Common myeloid progenitor, CD34-positive (primary cell): ENCODE measurements around the gene DISP3.

Experiments
- CTCF ChIA-PET: fragments of 350-600 bp; sonication (Branson Sonifier 250); formaldehyde crosslinking; loops from one replicate; lab custom pipeline; 2021; ENCODE audit warnings: antibody characterized with exemption; lab: Charles Lee
- POLR2A ChIA-PET: fragments of 350-600 bp; sonication (Branson Sonifier 250); formaldehyde crosslinking; loops from one replicate; lab custom pipeline; 2021; ENCODE audit warnings: antibody characterized with exemption; lab: Charles Lee
- DNase-seq, 3 donors: peaks; one replicate each; pipeline versions ENCODE4 v3.0.0 to v3.0.0-alpha.2; 2013
- H3K27ac ChIP-seq, 2 experiments: 1 replicate in 1 of 2; 2 replicates in 1 of 2; pipeline ENCODE4 v1.7.0; 2013; ENCODE audit warnings: inconsistent platforms in 2 of 2, low read length in 2 of 2, mild to moderate bottlenecking in 2 of 2, low read depth in 1 of 2, moderate library complexity in 1 of 2; ENCODE audit not compliant: severe bottlenecking in 2 of 2, insufficient read depth in 1 of 2, poor library complexity in 1 of 2
- H3K27me3 ChIP-seq, 5 experiments: replicated peaks in 2 of 5; 1 replicate in 3 of 5; 2 replicates in 2 of 5; pipeline versions ENCODE4 v1.6.1 to v1.7.0; 2013; ENCODE audit warnings: low read length in 4 of 5, mild to moderate bottlenecking in 2 of 5, moderate library complexity in 2 of 5, inconsistent platforms in 1 of 5; ENCODE audit not compliant: insufficient read depth in 5 of 5, control insufficient read depth in 4 of 5
- H3K36me3 ChIP-seq, 4 experiments: 1 replicate in 2 of 4; 2 replicates in 2 of 4; pipeline versions ENCODE4 v1.6.1 to v1.7.0; 2013; ENCODE audit warnings: low read length in 3 of 4, control low read depth in 1 of 4, mild to moderate bottlenecking in 1 of 4; ENCODE audit not compliant: control insufficient read depth in 4 of 4, insufficient read depth in 4 of 4
- H3K4me1 ChIP-seq, 4 experiments: 1 replicate in 3 of 4; 2 replicates in 1 of 4; pipeline versions ENCODE4 v1.6.1 to v1.7.1; 2013; ENCODE audit warnings: low read length in 3 of 4, mild to moderate bottlenecking in 3 of 4, control low read depth in 1 of 4, inconsistent platforms in 1 of 4, moderate library complexity in 1 of 4; ENCODE audit not compliant: control insufficient read depth in 4 of 4, insufficient read depth in 4 of 4; ENCODE audit errors: control extremely low read depth in 1 of 4
- H3K4me3 ChIP-seq, 7 experiments: 1 replicate in 4 of 7; 2 replicates in 3 of 7; pipeline versions ENCODE4 v1.5.1 to v1.7.0; 2013; ENCODE audit warnings: mild to moderate bottlenecking in 7 of 7, low read length in 6 of 7, moderate library complexity in 6 of 7, inconsistent platforms in 2 of 7, low read depth in 2 of 7, control low read depth in 1 of 7; ENCODE audit not compliant: insufficient read depth in 4 of 7, control insufficient read depth in 1 of 7; ENCODE audit errors: extremely low read depth in 1 of 7
- H3K9me3 ChIP-seq, 5 experiments: 1 replicate in 4 of 5; 2 replicates in 1 of 5; pipeline versions ENCODE4 v1.6.1 to v1.7.1; 2013; ENCODE audit warnings: low read length in 4 of 5, mild to moderate bottlenecking in 2 of 5, inconsistent platforms in 1 of 5, low read depth in 1 of 5, moderate library complexity in 1 of 5; ENCODE audit not compliant: control insufficient read depth in 4 of 5, insufficient read depth in 2 of 5; ENCODE audit errors: control extremely low read depth in 1 of 5
- WGBS: methylation state at CpG from one replicate; pipeline ENCODE4 v1.1.5; 2013; ENCODE audit not compliant: insufficient coverage; 5-methylcytosine and 5-hydroxymethylcytosine counted together

The DISP3 gene

DNA sequence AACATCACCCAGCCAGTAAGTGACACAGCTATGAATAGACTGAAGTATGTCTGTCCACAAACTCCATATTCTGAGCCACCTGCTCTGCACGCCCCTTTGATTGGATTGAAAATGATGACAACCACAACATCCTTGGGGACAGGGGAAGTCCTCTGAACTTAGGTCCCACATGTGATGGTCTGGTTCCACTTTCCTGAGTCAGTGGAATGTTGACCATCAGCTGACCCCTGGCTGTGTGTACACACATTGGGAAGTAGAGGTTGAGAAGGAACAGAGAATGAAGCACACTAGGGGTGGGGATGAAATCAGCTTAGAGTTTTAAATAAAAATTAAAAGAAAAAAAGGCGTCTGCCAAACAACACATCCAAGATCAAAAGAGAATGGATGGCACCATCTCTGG lies 8.0 kb upstream of the DISP3 start:
- H3K36me3 ChIP-seq: no peaks in the 10 kb centered on the region
- H3K4me3 ChIP-seq: no peak overlapping the region
- H3K27ac ChIP-seq: no peak overlapping the region
- H3K9me3 ChIP-seq: no peaks in the 10 kb centered on the region
- no CpG with 5 or more reads among the region's 2 CpGs for WGBS
- CTCF ChIA-PET: interaction anchor here (0.9 kb wide), 1 partner anchor 166 kb away, joined by 3 read pairs; no protein-coding TSS in a partner anchor
- H3K27me3 ChIP-seq: peaks cover 0 to 18% (median 5%) of the 10 kb centered on the region in 5 experiments
- H3K4me1 ChIP-seq: no peaks in the 10 kb centered on the region
- DNase-seq: no peak
- POLR2A ChIA-PET: no interaction called here

DNA sequence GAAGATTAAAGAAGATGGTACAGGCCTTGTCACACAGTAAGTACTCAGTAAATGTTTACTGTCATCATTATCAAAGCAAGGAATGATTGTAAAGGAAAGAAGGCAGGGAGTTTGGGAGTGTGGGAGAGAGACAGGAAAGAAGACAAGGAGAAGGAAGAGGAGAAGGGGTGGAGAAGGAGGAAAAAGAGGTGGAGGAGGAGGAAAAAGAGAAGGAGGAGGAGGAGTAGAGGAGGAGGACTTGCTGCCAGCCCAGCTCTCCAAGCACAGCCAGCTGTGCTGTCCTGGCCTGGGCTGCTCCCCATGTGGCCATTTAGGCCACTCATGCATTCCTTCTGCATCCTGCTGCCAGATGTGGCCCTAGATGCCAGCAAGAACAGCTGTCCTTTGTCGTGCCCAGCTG lies 7.5 kb upstream of the DISP3 start:
- DNase-seq: peak in 1 of 3 donors; percentile 4
- ChIA-PET POLR2A (no interaction called here), CTCF (no interaction called here)
- Histone ChIP-seq H3K9me3 (no peaks in the 10 kb centered on the region), H3K36me3 (no peaks in the 10 kb centered on the region), H3K27me3 (peaks cover 0 to 23% (median 5%) of the 10 kb centered on the region in 5 experiments), H3K27ac (no peak overlapping the region), H3K4me3 (no peak overlapping the region), H3K4me1 (no peaks in the 10 kb centered on the region)
- 63% methylated on average over 1 of the region's 1 CpG for WGBS

DNA sequence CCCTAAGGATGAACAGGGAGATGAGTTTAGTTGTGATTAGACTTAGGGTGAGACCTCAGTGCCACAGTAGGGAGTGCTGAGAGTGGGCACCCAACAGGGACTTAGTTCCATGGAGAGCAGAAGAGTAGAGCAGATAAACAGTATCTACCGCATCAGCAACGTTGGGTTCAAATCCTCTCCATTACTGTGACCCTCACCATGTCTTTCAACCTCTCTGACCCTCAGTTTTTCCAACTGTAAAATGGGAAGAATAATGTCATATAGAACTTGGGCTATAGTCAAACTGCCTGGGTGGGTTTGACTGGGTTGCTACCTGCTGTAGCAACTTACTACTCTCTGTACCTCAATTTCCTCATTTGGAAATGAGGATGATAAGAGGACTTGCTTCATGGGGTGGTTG lies 6.7 kb upstream of the DISP3 start:
- WGBS: no CpG with 5 or more reads among the region's 2 CpGs
- Histone ChIP-seq H3K9me3 (no peaks in the 10 kb centered on the region), H3K36me3 (no peaks in the 10 kb centered on the region), H3K27me3 (peaks cover 0 to 26% (median 6%) of the 10 kb centered on the region in 5 experiments), H3K27ac (no peak overlapping the region), H3K4me3 (no peak overlapping the region), H3K4me1 (no peaks in the 10 kb centered on the region)
- DNase-seq: no peak
- POLR2A ChIA-PET: no interaction called here
- CTCF ChIA-PET: no interaction called here

DNA sequence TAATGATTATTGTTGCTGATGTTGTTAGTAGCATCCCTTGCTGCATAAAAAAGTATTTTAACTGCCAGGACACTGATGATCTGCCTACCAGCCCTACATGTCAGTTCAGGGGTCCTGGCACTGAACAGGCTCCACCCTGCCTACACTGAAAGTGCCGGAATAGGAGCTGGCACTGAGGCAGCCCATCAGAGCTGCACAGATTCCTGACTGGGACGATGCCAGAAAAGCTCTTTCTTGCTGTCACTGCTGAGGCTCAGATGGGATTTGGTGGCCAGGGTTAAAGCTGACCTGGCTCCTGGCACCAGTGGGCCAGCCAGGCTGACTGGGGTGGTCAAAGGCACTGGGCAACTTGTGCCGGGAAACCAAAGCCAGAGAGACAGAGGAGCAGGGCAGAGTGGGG lies 6.2 kb upstream of the DISP3 start:
- Histone ChIP-seq H3K9me3 (no peaks in the 10 kb centered on the region), H3K4me3 (no peak overlapping the region), H3K36me3 (no peaks in the 10 kb centered on the region), H3K4me1 (no peaks in the 10 kb centered on the region), H3K27ac (no peak overlapping the region), H3K27me3 (peaks cover 0 to 26% (median 7%) of the 10 kb centered on the region in 5 experiments)
- ChIA-PET CTCF (no interaction called here), POLR2A (no interaction called here)
- 63% methylated on average over 3 of the region's 3 CpGs for WGBS
- no peak for DNase-seq

DNA sequence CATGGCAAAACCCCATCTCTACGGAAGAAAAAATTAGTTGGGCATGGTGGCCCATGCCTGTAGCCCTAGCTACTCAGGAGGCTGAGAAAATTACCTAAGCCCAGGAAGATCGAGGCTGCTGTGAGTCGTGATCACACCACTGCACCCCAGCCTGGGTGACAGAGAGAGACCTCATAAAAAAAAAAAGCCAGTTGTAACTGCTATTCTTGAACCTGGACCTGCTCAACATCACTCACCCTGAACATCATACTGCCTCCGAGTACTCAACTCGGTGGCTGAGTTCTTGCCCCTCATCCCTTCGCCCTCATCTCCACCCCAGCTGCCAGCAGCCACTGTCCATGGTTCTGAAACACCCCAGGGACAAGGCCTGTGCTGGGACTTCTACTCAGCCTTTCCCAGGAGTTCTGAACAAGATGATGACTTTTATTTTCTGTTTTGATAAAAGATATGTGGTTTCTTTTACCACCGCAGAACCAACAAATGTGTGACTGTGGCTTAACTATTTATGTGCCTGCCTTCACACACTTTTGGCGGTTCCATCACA lies 5.4 kb upstream of the DISP3 start:
- no peak overlapping the region for H3K27ac ChIP-seq
- no peak overlapping the region for H3K4me3 ChIP-seq
- POLR2A ChIA-PET: no interaction called here
- peak; percentile 25 to 62 (median 60) for DNase-seq
- peaks cover 0 to 4% (median 2%) of the 10 kb centered on the region in 4 experiments for H3K4me1 ChIP-seq
- 67% methylated on average over 6 of the region's 8 CpGs for WGBS
- CTCF ChIA-PET: interaction anchor here (1.5 kb wide), 1 partner anchor 13 kb away, joined by 5 read pairs; no protein-coding TSS in a partner anchor
- H3K36me3 ChIP-seq: no peaks in the 10 kb centered on the region
- no peaks in the 10 kb centered on the region for H3K9me3 ChIP-seq
- H3K27me3 ChIP-seq: peaks cover 0 to 32% (median 7%) of the 10 kb centered on the region in 5 experiments

DNA sequence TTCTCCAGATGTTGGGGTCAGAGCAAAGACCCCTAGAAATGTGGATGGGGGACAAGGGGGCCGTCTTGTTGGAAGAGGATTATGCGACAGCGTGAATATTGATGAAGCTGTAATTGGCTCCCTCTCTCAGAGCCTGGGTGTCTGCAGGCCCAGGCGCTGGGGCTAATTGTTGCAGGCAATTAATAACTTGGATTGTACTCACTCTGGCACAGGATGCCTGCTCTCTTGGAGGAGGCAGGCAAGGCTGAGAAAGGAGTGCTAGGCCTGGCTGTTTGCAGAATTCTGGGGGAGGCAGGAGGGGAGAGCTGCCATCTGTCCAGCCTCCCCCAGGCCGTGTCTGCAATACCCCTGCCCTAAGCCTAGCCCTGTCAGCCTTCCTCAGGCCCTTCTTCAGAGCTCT lies 4.1 kb upstream of the DISP3 start:
- POLR2A ChIA-PET: no interaction called here
- peaks cover 0 to 16% (median 9%) of the 10 kb centered on the region in 4 experiments for H3K4me1 ChIP-seq
- no peak overlapping the region for H3K4me3 ChIP-seq
- CTCF ChIA-PET: interaction anchor here (1.0 to 1.5 kb wide), 3 partner anchors 11 to 68 kb away, joined by 3 to 5 read pairs (median 4); no protein-coding TSS in a partner anchor
- no peak overlapping the region for H3K27ac ChIP-seq
- WGBS: 86% methylated on average over 4 of the region's 5 CpGs
- H3K9me3 ChIP-seq: no peaks in the 10 kb centered on the region
- H3K27me3 ChIP-seq: peaks cover 0 to 38% (median 9%) of the 10 kb centered on the region in 5 experiments
- no peaks in the 10 kb centered on the region for H3K36me3 ChIP-seq
- DNase-seq: no peak

DNA sequence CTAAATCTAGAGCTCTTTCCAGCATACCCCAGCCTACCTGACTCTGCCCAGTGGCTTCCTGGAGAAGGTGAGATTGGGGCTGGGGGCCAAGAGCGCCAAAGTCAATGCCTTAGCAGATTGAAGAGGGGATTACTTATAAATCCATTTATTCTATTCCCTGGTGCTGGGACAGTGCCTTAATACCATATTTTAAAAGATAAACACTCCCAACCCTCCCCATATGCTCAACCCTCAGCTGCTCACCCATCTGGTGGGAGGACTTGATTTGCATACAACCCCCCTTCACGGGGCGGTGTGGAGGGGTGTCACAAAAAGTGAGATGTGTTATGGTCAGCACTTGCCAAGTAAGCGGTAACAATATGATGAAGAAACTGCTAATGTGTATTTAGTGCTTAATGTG lies 3.2 kb upstream of the DISP3 start:
- no peaks in the 10 kb centered on the region for H3K36me3 ChIP-seq
- peaks cover 0 to 47% (median 10%) of the 10 kb centered on the region in 5 experiments for H3K27me3 ChIP-seq
- peaks cover 0 to 19% (median 10%) of the 10 kb centered on the region in 4 experiments for H3K4me1 ChIP-seq
- no peak overlapping the region for H3K4me3 ChIP-seq
- no peak for DNase-seq
- H3K27ac ChIP-seq: no peak overlapping the region
- H3K9me3 ChIP-seq: no peaks in the 10 kb centered on the region
- no CpG with 5 or more reads among the region's 4 CpGs for WGBS
- ChIA-PET POLR2A (no interaction called here), CTCF (interaction anchor here (0.6 to 2.3 kb wide), 3 partner anchors 29 to 171 kb away, joined by 3 to 7 read pairs (median 4); no protein-coding TSS in a partner anchor)
